GM12892 (cell line): Measurements from ENCODE around the gene FAM135A.

Source experiments
- POLR2A ChIP-seq: IDR thresholded peaks from 2 replicates; pipeline ENCODE4 v1.6.1; 2011; ENCODE audit warnings: low read depth, low read length, control low read depth
- POLR2AphosphoS5 ChIP-seq: IDR thresholded peaks from 2 replicates; pipeline ENCODE4 v1.6.1; 2011; ENCODE audit warnings: low read depth, low read length, control low read depth
- TAF1 ChIP-seq: IDR thresholded peaks from 2 replicates; pipeline ENCODE4 v1.6.1; 2011; ENCODE audit warnings: low read depth, mild to moderate bottlenecking, control low read depth, low read length, borderline replicate concordance

GRCh38 chr6:70474751-70475150, 61.4 kb downstream of the FAM135A start:
- TF ChIP-seq POLR2A (no peak), POLR2AphosphoS5 (no peak), TAF1 (no peak)
